22Rv1 (cell line): ENCODE results near the gene SMARCE1.

Source experiments
- CTCF ChIP-seq: fragments of 450-650 bp; IDR thresholded peaks from 2 replicates; pipeline ENCODE4 v1.5.1; 2017; ENCODE audit warnings: mild to moderate bottlenecking
- ZFX ChIP-seq: fragments of 450-650 bp; IDR thresholded peaks from 2 replicates; pipeline ENCODE4 v1.6.1; 2017; ENCODE audit warnings: antibody characterized with exemption, borderline replicate concordance

- TF ChIP-seq CTCF: no peak
- no peak for TF ChIP-seq ZFX
Measured at GRCh38 chr17:40604327-40605080, 43.1 kb downstream of the SMARCE1 start.
